ENCODE results near the gene CSF1R. TPM values are rescaled to one million over a fixed set of nuclear protein-coding genes. Genes with fewer than 3 reads are reported as not detected.
"Not testable (repeated sequence)": the region's sequence is repeated elsewhere in the genome, so short reads cannot be mapped to it uniquely, and the experiment has no call there.

CSF1R gene
- total RNA-seq, 1 experiment from 2014 or later, result 1.2 TPM

GRCh38 chr5:150057052-150057451 lies 29.3 kb downstream of the CSF1R start:
- no peak for DNase-seq (ENCODE audit: low read depth in 1 of 2, low spot score in 2 of 2)
- no peak overlapping the region for H3K27ac ChIP-seq
- no peaks in the 10 kb centered on the region for H3K9me3 ChIP-seq (replicated peaks)
- no peak overlapping the region for H3K4me3 ChIP-seq
- H3K27me3 ChIP-seq (replicated peaks), result no peaks in the 10 kb centered on the region
- peaks cover 49% of the 10 kb centered on the region for H3K36me3 ChIP-seq
- peaks cover 47% of the 10 kb centered on the region for H3K4me1 ChIP-seq (replicated peaks)

- Histone ChIP-seq H3K27ac (no peak overlapping the region), H3K9me3 (replicated peaks) (no peaks in the 10 kb centered on the region), H3K4me3 (no peak overlapping the region), H3K4me1 (replicated peaks) (peaks cover 48% of the 10 kb centered on the region), H3K36me3 (peaks cover 59% of the 10 kb centered on the region), H3K27me3 (replicated peaks) (no peaks in the 10 kb centered on the region)
- DNase-seq (ENCODE audit: low read depth in 1 of 2, low spot score in 2 of 2), result no peak
Observed at GRCh38 chr5:150056075-150056443, 30.3 kb downstream of the CSF1R start.

- H3K4me3 ChIP-seq, result no peak overlapping the region
- peaks cover 65% of the 10 kb centered on the region for H3K36me3 ChIP-seq
- H3K27ac ChIP-seq, result no peak overlapping the region
- no peaks in the 10 kb centered on the region for H3K27me3 ChIP-seq (replicated peaks)
- DNase-seq (ENCODE audit: low read depth in 1 of 2, low spot score in 2 of 2), result no peak
- H3K9me3 ChIP-seq (replicated peaks), result no peaks in the 10 kb centered on the region
- peaks cover 52% of the 10 kb centered on the region for H3K4me1 ChIP-seq (replicated peaks)
Observed at GRCh38 chr5:150055326-150056074, 30.9 kb downstream of the CSF1R start.

GRCh38 chr5:150054569-150054968 lies 31.8 kb downstream of the CSF1R start:
- Histone ChIP-seq H3K9me3 (replicated peaks) (no peaks in the 10 kb centered on the region), H3K36me3 (peaks cover 74% of the 10 kb centered on the region), H3K27ac (no peak overlapping the region), H3K4me1 (replicated peaks) (peaks cover 60% of the 10 kb centered on the region), H3K4me3 (no peak overlapping the region), H3K27me3 (replicated peaks) (no peaks in the 10 kb centered on the region)
- DNase-seq (ENCODE audit: low read depth in 1 of 2, low spot score in 2 of 2), result no peak

GRCh38 chr5:150053713-150054392 lies 32.5 kb downstream of the CSF1R start:
- H3K36me3 ChIP-seq, result peaks cover 81% of the 10 kb centered on the region

GRCh38 chr5:150052956-150053712 lies 33.2 kb downstream of the CSF1R start:
- Histone ChIP-seq H3K27me3 (replicated peaks) (no peaks in the 10 kb centered on the region), H3K36me3 (peaks cover 84% of the 10 kb centered on the region), H3K4me3 (no peak overlapping the region), H3K27ac (peak overlapping the region; percentile 77), H3K9me3 (replicated peaks) (no peaks in the 10 kb centered on the region), H3K4me1 (replicated peaks) (peaks cover 49% of the 10 kb centered on the region)
- DNase-seq (ENCODE audit: low read depth in 1 of 2, low spot score in 2 of 2), result peak; percentile 84 to 90

More at GRCh38 chr5:150053713-150054392, 32.5 kb downstream of the CSF1R start:
- no peaks in the 10 kb centered on the region for H3K27me3 ChIP-seq (replicated peaks)
- H3K27ac ChIP-seq, result peak overlapping the region; percentile 77
- no peaks in the 10 kb centered on the region for H3K9me3 ChIP-seq (replicated peaks)
- no peak overlapping the region for H3K4me3 ChIP-seq
- peaks cover 56% of the 10 kb centered on the region for H3K4me1 ChIP-seq (replicated peaks)
- DNase-seq (ENCODE audit: low read depth in 1 of 2, low spot score in 2 of 2), result no peak

- Histone ChIP-seq H3K36me3 (peaks cover 90% of the 10 kb centered on the region), H3K27me3 (replicated peaks) (no peaks in the 10 kb centered on the region), H3K9me3 (replicated peaks) (no peaks in the 10 kb centered on the region), H3K27ac (peak overlapping the region; percentile 77), H3K4me1 (replicated peaks) (peaks cover 43% of the 10 kb centered on the region), H3K4me3 (no peak overlapping the region)
- no peak for DNase-seq (ENCODE audit: low read depth in 1 of 2, low spot score in 2 of 2)
Observed at GRCh38 chr5:150052226-150052955, 34.0 kb downstream of the CSF1R start.

GRCh38 chr5:150051657-150052195 lies 34.6 kb downstream of the CSF1R start:
- no peak for DNase-seq (ENCODE audit: low read depth in 1 of 2, low spot score in 2 of 2)
- Histone ChIP-seq H3K4me3 (no peak overlapping the region), H3K27me3 (replicated peaks) (no peaks in the 10 kb centered on the region), H3K9me3 (replicated peaks) (no peaks in the 10 kb centered on the region), H3K36me3 (peaks cover 96% of the 10 kb centered on the region), H3K27ac (peak overlapping the region; percentile 77; the same call in 1 of the 2 replicates), H3K4me1 (replicated peaks) (peaks cover 43% of the 10 kb centered on the region)

- peaks cover 46% of the 10 kb centered on the region for H3K4me1 ChIP-seq (replicated peaks)
- not testable (repeated sequence) for H3K27me3 ChIP-seq (replicated peaks); H3K4me3 ChIP-seq; H3K9me3 ChIP-seq (replicated peaks)
- peak; percentile 44 to 71 for DNase-seq (ENCODE audit: low read depth in 1 of 2, low spot score in 2 of 2)
- H3K36me3 ChIP-seq, result peaks cover 99% of the 10 kb centered on the region
- H3K27ac ChIP-seq, result peak overlapping the region; percentile 16
Observed at GRCh38 chr5:150050172-150050811, 36.1 kb downstream of the CSF1R start.

GRCh38 chr5:150046031-150046430 lies 40.3 kb downstream of the CSF1R start:
- H3K4me3 ChIP-seq, result no peak overlapping the region
- H3K27ac ChIP-seq, result no peak overlapping the region
- no peak for DNase-seq (ENCODE audit: low read depth in 1 of 2, low spot score in 2 of 2)
- H3K4me1 ChIP-seq (replicated peaks), result peaks cover 47% of the 10 kb centered on the region
- peaks cover 99% of the 10 kb centered on the region for H3K36me3 ChIP-seq
- H3K9me3 ChIP-seq (replicated peaks), result no peaks in the 10 kb centered on the region
- H3K27me3 ChIP-seq (replicated peaks), result no peaks in the 10 kb centered on the region

- no peaks in the 10 kb centered on the region for H3K9me3 ChIP-seq (replicated peaks)
- DNase-seq (ENCODE audit: low read depth in 1 of 2, low spot score in 2 of 2), result peak in 1 of 2 experiments; percentile 44
- H3K27ac ChIP-seq, result peak overlapping the region; percentile 67; the same call in 1 of the 2 replicates
- no peak overlapping the region for H3K4me3 ChIP-seq
- H3K36me3 ChIP-seq, result peaks cover 99% of the 10 kb centered on the region
- H3K4me1 ChIP-seq (replicated peaks), result peaks cover 43% of the 10 kb centered on the region
- H3K27me3 ChIP-seq (replicated peaks), result no peaks in the 10 kb centered on the region
Observed at GRCh38 chr5:150045549-150045948, 40.8 kb downstream of the CSF1R start.

GRCh38 chr5:150044712-150045111 lies 41.6 kb downstream of the CSF1R start:
- Histone ChIP-seq H3K4me1 (replicated peaks) (peaks cover 35% of the 10 kb centered on the region), H3K4me3 (no peak overlapping the region), H3K9me3 (replicated peaks) (no peaks in the 10 kb centered on the region), H3K27me3 (replicated peaks) (no peaks in the 10 kb centered on the region), H3K36me3 (peaks cover 99% of the 10 kb centered on the region), H3K27ac (peak overlapping the region; percentile 67)
- no peak for DNase-seq (ENCODE audit: low read depth in 1 of 2, low spot score in 2 of 2)

- H3K4me3 ChIP-seq, result no peak overlapping the region
- DNase-seq (ENCODE audit: low read depth in 1 of 2, low spot score in 2 of 2), result peak; percentile 92 to 94
- H3K36me3 ChIP-seq, result peaks cover 99% of the 10 kb centered on the region
- no peaks in the 10 kb centered on the region for H3K9me3 ChIP-seq (replicated peaks)
- H3K27ac ChIP-seq, result peak overlapping the region; percentile 67
- H3K4me1 ChIP-seq (replicated peaks), result peaks cover 31% of the 10 kb centered on the region
- H3K27me3 ChIP-seq (replicated peaks), result no peaks in the 10 kb centered on the region
Observed at GRCh38 chr5:150044329-150044681, 42.0 kb downstream of the CSF1R start.

All from SJSA1 (cell line).